HG02763 (cell line): ENCODE results near the gene ADGRG2.
"Not testable (repeated sequence)": the region's sequence is repeated elsewhere in the genome, so short reads cannot be mapped to it uniquely, and the experiment has no call there.

Source experiments
- ATAC-seq: cut with Tn5 transposase; IDR thresholded peaks from one replicate; pipeline ENCODE4 v1.9.1; 2021; ENCODE audit warnings: mild to moderate bottlenecking, moderate library complexity; ENCODE audit not compliant: unreplicated experiment

The ADGRG2 gene

DNA sequence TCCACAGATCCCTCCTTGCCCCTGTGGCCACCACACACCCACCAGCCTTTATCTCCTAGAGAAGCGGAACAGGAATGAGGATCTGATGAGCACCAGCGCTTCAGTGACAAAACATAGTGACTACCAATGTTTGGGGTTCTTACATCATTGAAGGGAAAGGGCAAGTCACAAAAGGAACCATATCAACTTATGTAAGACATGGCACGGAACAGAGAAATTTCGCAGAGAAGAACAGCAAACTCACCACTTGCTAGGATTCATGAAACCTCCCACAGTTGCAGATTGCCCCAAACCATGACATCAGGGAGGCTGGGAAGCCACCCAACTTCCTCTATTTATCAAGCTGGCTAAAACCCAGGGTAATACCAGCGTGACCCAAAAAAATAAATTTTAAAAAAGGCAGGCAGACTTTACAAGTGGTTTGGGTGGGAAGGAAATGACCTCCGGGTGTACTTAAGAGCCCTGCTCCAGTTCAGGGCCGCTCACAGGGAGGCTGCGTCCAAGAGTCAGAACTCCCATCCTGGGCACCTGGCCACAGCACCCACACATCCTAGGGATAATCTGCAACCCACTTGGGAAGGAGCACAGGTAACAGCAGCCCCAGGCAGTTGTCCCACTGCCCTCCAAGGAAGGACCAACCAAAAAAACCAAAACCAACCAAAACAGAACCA is 36.0 kb downstream of the ADGRG2 start:
- no peak for ATAC-seq

DNA sequence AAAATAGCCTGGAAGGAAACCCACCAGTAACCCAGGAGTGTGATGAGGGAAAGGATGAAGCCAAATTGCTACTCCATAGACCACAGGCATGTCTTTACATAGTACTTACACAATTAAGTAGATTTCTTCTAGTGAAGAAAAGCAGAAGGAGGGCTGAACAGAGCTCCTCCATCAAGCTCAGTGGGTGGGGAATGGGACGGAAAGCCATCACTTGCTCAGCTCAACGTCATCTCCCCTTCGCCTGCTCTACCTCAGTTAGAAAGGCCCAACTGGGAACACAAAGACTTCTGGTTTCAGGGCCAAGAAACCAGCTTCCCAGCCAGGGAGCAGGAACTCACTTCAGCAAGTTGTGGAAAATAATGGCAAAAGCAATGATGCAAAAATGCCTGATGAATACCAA is 36.6 kb downstream of the ADGRG2 start:
- ATAC-seq = no peak

DNA sequence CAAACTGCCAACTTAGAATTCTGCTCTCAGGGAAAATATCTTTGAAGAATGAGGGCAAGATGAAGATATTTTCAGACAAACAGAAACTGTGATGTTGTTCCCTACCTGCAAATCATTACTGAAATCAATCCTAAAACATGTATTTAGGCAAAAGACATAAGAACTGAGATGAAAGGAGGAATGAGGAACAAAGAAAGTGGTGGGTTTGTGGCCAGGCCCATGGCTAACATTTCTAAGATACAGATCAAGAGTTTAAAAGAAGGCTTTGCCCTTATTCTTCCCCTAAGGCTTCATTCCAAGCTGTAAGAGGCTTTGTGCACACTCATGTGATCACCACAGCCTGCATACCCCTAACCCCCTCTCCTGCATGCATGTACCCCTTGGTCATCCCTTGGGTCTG is 46.5 kb downstream of the ADGRG2 start:
- no peak for ATAC-seq

DNA sequence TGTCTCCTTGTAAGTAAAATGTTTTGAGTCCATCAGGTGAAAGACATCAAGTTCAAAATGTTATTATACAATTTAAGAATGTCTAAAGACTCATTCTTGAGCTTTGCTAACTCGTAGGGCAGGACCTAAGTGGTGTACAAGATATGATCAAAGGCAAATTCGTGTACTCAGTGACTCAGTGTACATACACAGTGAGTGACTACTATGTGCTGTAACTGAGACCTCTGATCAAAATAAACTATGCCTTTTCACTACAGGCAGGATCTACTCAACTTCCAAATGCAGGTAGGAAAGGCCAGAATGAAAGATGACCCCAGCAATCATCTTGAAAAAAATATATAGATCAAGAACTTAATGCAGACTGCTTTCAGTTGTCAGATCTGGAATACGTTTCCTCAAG is 49.9 kb downstream of the ADGRG2 start:
- no peak for ATAC-seq

DNA sequence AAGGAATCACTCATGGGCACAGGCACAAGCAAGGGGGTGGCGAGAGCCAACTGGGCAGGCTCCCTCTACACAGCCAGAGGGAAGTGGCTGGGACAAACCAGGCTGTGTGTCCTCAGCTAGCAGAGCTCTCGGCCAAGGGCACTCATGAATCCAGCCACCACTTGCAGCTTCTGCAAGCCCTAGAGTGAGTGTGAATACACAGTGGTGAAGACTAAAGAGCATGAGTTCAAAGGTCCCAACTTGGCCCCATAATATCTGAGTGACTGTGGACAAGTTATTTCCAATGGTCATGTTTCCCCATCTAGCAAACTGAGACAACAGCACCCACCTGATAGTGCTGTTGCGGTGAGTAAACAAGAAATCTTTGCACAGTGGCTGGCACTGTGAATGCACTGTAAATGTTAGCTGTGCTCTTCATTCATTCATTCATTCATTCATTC is 51.7 kb downstream of the ADGRG2 start:
- ATAC-seq = no peak

DNA sequence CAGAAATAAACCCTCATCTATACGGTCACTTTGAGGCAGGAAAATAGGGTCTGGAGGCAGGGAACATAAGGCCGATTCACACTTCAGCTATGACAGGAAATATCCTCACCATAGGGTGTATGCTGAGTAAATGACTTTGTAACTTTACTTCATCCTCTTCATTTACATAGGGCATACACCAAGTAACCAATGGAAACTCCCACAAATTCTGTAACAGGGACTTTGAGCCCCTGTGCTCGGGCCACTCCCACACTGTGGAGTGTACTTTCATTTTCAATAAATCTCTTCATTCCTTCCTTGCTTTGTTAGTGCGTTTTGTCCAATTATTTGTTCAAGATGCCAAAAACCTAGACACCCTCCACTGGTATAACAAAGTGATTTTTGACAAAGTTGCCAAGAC is 55.3 kb downstream of the ADGRG2 start:
- ATAC-seq = not testable (repeated sequence)

DNA sequence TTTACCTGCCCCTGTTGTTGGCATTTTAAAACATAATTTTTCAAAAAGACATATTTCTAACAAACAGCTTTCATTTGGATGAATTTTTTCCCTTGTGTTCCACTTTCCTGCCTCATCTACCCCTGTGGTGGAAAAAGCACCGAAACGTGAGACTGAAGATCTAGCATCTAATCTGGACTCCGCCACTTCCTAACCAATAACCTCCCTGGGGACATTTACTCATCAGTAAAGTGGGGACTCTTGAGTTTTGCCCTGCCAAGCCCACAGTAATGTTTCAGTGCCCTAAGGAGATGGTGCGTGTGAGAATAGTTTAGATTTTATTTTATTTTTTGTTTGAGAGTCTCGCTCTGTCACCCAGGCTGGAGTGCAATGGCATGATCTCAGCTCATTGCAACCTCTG is 56.7 kb downstream of the ADGRG2 start:
- no peak for ATAC-seq

DNA sequence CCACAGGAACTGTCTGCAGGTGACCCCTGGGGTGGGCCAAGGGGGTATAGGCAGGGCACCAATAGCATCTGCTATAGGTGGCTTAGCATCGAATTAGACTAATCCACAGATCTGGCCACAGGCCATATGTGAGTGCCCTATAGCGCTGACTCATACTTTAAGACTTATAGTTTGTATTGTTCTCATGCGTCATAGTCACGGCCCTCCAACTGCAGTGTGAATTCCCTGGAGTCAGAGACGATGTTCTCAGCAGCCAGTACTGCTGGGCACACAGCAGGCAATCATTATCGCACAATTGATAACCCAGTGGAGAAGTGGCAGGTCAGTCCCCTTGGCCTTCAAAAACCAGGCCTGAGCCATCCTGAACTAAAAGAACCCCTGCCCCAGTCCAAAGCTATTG is 58.1 kb downstream of the ADGRG2 start:
- no peak for ATAC-seq

DNA sequence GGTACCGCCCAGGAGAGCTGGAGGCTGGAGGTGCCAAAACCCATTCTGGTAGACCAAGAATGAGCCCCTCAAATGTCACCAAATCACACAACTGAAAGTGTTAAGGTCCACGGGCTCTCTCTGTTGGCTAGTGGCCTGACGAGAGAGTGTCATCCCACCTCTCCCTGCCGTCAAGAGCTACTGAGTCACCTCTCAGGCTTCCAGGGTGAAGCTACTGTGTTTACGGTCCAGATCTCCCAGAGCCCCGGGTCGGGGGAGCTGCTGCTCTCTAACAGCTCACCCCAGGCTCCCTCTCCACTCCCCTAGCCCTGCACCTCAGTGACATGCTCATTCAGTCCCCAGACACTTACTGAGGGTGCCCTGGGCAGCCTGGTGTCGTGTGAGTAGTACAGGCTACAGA is 59.2 kb downstream of the ADGRG2 start:
- ATAC-seq = no peak

DNA sequence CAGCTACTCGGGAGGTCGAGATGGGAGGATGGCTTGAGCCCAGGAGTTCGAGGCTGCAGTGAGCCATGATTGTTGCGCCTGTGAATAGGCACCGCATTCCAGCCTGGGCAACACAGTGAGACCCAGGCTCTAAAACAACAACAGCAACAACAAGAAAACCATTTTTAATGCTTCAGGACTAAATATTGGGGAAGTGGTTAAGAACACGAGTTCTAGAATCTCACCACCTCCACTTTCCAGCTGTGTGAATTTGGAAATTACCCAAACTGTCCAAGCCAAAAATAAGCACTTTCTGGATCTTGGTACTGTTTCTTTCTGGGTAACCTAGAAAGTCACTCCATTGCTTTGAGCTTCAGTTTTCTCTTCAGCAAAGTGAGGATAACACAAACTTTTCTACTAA is 63.2 kb downstream of the ADGRG2 start:
- ATAC-seq = no peak

DNA sequence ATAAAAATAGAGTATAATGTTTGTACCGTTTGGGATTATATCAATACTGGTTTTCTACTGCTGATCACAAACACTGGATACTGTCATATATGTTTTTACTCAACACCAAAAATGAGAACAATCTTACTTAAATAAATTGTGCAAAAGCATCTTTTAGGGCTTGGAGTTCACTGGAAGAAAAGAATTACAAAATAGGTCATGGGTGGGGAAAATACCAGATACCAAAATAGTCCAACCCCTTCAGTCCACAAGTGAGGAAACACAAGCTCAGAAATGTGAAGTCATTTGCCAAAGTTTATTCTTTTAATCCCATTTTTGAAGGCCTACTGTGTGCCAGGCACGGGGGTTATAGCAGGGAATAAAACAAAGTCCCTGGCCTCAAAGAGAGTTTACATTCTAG is 64.4 kb downstream of the ADGRG2 start:
- ATAC-seq = no peak

DNA sequence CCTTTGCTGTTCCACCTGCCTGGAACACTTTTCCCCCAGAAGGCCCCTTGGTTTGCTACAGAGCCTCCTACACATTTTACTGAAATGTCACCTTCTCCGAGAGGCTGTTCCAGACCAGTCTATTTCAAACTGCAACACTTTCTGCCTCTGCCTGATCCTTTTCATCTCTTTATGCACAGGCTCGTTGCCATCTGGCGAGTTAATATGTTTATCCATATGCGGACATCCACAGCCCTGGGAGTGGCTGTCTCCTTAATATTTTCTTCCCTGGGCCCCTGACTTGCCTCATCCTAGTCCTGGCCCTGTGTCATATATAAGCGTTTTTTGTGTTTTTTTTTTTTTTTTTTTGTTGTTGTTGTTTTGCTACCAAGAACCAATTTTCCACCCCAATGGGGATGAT is 73.2 kb downstream of the ADGRG2 start:
- ATAC-seq = no peak

DNA sequence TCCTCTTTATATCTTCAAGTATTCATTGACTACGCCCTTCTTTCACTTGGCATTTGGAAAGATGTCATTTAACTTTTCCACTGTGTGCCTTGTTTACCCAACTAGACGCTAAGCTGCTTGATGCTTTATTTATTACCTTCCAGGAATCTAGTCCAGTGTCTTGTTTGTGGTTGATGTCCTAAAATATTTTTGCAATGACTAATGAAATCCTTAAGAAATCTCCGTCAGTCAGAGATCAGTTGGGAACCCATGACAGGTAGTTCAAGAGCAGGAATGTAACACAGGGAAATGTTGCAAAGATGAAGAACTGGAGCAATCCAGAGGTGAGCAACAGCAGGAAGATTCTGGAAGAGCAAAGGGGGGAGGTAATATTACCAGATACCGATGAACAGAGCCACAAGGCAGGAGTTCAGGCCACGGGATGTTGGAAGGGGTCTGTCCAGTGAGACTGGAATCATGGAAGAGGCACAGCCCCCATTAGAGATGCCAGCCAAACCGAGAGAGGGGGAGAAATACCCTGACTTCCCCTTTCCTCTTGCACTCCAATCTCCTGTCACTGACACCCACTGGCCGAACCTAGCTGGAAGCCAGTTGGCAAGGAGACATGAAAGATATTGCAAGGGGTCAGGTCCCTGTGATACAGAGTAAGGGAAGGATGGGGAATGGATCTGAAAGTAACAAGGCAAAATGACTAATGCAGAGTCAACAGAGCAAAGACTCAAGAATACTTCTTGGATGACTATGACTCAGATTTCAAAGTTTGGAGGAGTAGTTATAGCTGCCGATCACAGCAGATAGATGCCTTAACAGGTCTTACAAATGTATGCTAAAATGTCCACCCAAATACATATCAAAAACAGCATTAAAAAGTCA is 75.7 kb downstream of the ADGRG2 start:
- no peak for ATAC-seq

DNA sequence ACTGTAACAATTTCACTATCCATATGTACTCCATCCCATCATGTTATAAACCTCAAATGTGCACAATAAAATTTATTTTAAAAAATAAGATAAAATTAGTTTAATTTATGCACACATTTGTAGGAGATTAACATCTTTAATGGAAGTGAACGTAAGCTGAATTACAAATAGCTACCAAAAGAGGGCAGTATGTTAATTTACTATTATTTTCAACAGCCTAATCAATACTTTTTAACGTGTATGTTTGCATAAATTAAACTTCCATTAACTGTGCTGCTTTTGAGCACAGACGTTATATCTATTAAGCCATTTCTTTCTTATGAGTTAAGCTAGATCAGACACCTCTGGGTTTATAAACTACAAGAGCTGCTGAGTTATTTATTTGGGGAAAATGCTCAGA is 81.9 kb downstream of the ADGRG2 start:
- ATAC-seq = no peak

DNA sequence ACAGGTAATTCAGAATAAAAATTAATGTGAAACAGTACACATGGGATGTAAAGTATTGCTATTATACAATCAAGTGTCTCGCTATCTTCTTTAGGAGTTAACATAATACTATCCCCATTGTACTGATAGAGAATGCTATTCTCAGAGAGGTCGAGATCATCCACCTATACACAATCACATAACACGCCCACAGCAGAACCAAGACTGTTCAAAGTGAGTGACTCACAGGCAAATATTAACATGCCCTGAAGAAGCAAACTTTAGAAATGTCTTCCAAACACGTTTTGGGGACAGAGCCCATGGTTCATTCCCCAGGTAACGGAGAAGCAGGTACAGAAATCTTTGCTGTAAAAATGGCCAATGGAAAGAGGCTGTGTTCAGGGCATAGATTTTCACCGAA is 88.2 kb downstream of the ADGRG2 start:
- ATAC-seq = no peak

DNA sequence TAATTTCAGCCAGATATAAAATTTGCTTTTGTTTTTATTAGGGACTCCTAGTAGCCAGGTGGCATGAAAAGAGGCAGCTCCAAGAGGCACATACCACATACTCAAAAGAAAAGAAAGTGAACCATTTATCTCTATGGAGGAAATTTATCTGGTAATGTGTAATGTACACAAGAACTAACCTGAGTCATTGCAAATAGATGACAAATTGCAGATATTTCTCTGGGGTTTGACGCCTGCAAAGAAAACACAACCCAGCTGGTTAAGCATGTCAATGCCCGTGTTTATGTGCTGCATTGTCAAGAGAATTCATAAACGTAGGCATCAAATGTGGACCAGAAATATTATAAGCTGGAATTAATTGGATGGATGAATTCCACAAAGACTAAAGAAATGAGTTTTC is 91.5 kb downstream of the ADGRG2 start:
- no peak for ATAC-seq

DNA sequence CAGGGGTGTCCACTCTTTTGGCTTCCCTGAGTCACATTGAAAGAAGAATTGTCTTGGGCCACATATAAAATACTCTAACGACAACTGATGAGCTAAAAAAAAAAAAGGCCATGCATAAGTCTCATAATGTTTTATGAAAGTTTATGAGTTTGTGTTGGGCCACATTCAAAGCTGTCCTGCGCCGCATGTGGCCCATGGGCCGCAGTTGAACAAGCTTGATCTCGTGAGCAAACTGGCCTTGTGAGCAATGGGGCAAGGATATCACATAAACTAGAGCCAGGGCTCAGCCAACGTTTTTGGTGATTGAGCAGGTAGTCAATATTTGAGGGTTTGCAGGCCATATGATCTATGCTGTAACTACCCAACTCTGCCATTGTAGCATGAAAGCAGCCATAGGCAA is 93.7 kb downstream of the ADGRG2 start:
- no peak for ATAC-seq

DNA sequence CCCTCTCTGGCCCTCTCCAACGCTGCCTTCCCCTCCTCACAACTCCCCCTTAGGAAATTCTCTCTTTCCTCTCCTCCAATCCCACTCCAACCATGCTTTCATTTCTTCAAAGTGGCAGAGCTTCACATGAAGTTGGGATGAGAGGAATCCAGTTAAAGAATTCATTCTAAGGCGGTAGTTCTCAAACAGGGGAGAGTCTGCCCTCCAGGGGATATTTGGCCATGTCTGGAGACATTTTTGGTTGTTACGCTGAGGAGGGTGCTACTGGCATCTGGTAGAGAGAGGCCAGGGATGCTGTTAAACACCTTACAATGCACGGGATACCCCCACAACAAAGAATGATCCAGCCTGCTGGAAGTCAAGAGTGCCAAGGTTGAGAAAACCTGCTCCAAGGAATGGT is 97.9 kb downstream of the ADGRG2 start:
- ATAC-seq = no peak

DNA sequence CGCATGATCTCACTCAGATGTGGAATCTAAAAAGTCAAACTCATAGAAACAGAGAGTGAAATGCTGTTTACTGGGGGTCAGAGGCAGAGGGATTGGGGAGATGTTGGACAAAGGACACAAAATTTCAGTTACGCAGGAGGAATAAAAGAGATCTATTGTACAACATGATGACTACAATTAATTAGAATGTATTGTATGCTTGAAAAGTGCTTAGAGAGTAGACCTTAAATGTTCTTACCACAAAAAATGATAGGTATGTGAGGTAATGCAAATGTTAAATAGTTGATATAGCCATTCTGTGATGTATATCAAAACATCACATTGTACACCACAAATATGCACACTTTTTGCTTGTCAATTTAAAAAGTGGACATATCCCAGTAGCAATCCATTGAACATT is 102.3 kb downstream of the ADGRG2 start:
- no peak for ATAC-seq

DNA sequence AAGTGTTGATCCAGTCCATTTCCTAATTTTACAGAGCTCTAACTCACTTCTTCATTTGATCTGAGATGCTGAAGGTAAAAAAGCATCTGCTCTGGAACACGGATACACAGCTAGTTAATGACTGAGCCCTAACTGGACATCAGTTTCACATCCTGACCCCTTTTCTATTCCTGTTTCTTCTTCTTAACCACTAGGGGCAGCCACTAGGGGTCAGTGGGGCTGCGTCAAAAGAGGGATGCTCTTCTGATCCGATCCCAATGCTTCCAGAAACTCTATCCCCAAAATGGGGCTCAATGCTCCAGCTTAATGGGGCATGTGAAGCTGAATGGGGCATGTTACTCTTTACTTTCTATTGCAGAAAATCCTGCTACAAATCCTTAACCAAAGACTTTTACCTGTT is 105.0 kb downstream of the ADGRG2 start:
- ATAC-seq = no peak

DNA sequence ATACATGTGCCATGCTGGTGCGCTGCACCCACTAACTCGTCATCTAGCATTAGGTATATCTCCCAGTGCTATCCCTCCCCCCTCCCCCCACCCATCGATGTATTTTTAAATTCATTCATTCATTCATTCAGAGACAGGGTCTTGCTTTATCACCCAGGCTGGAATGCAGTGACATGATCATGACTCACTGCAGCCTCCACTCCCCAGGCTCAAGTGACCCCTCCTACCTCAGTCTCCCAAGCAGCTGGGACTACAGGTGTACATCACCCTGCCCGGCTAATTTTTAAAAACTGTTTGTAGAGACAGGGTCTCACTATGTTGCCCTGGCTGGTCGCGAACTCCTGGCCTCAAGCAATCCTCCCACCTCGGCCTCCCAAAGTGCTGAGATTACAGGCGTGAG is 105.7 kb downstream of the ADGRG2 start:
- ATAC-seq = not testable (repeated sequence)

DNA sequence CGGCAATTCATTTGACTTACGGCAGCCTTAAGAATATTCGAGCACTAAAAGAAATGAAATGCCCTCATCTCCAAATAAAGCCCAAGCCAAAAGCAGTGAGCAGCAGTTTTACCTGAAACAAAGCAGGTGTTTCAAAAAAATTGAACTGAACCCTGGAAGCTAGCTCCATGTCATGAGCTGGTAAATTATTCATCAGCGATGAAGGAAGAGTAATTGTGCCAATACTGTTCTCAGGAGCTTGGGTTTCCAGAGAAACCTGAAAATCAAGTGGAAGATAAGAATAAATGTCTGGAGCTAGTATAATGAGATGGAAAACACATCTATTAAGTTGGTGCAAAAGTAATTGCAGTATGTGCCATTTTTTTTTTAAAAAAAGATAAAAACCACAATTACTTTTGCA is 114.4 kb downstream of the ADGRG2 start:
- no peak for ATAC-seq

DNA sequence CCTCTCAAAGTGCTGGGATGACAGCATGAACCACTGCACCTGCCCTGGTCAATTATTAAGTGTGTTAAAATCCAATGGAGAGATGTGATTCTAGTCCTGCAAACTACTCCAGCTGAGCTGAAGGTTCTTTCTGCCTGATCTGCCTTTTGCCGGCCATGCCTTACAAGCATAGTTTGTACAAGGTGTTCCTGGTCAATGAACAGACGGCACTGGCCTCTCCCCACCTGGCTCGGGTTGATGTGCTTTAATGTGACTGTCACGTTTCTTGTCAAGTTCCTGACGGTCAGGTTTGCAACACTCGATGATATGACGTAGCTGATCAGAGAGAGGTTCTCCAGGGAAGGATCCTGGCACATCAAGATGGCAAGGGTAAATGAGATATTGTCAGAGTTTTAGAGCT is 115.3 kb downstream of the ADGRG2 start:
- ATAC-seq = no peak
